CD1c-positive myeloid dendritic cell (primary cell): ENCODE measurements around the gene SPIRE1.
"Not testable (repeated sequence)": the region's sequence is repeated elsewhere in the genome, so short reads cannot be mapped to it uniquely, and the experiment has no call there.

ENCODE experiments used
- DNase-seq: peaks from one replicate; pipeline ENCODE4 v3.0.0-alpha.2; 2016; ENCODE audit errors: extremely low spot score

The SPIRE1 gene

DNA sequence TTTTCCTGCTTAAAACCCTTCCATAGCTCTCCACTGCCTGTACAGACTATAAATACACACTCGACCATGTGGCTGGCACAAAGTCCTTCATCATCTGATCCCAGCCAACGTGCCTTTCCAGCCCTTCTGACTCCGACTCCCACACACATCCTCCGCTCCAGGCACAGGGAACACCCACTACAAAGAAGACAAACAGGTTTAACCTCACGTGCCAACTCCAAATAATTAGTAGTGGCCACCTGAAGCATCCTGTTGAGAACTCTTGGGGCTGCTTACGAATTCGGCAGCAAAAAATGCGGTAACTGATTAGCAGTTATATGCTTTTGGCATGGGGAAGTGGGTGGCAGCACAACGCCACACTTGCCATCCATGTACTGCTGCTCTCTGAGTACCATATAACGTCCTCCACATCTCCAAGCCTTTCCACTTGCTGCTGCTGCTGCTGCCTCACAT is 12.1 kb downstream of the SPIRE1 start:
- no peak for DNase-seq

DNA sequence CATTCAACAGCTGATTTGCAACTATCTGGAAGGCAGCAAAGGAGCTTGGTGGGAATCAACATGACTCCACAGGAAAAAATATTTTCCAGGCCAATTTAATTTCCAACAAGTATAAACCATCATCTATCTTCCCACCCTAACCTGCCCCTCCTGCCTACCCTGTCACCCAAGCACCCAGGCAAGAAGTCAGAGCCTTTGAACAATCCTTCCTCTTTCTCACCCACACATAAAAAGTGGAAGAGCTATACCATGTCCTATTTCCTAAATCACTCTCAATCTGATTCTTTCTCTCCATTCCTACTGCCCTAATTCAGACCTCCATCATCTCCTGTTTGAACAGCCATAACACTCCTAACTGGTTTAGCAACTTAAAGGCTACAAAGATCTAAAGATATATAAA is 12.7 kb downstream of the SPIRE1 start:
- DNase-seq, result peak; percentile 50

DNA sequence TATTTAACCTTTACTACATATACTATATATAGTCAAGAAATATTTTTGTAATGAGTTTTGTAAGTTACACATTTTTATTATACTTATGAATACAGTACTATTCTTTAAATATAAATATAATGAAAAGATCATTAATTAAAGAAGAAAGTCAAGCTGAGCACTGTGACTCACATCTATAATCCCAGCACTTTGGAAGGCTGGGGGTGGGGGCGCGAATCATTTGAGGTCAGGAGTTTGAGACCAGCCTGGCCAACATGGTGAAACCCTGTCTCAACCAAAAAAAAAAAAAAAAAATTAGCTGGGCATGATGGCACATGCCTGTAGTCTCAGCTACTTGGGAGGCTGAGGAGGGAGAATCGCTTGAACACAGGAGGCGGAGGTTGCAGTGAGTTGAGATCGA is 14.2 kb downstream of the SPIRE1 start:
- DNase-seq, result not testable (repeated sequence)

DNA sequence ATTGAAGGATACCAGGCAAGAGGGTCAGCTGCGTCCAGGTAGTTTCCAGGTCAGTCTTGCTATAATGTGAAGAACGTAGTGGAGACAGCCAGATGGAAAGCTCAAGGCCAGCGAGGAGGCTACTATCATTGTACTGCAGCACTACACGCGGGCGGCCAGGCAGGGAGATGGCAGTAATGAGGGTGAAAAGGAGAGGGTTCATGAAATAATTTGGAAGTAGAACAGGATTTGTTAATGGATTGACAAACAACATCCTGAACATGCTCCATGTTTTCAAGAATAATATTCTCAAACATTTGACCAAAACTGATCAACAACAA is 17.1 kb downstream of the SPIRE1 start:
- DNase-seq, result no peak

DNA sequence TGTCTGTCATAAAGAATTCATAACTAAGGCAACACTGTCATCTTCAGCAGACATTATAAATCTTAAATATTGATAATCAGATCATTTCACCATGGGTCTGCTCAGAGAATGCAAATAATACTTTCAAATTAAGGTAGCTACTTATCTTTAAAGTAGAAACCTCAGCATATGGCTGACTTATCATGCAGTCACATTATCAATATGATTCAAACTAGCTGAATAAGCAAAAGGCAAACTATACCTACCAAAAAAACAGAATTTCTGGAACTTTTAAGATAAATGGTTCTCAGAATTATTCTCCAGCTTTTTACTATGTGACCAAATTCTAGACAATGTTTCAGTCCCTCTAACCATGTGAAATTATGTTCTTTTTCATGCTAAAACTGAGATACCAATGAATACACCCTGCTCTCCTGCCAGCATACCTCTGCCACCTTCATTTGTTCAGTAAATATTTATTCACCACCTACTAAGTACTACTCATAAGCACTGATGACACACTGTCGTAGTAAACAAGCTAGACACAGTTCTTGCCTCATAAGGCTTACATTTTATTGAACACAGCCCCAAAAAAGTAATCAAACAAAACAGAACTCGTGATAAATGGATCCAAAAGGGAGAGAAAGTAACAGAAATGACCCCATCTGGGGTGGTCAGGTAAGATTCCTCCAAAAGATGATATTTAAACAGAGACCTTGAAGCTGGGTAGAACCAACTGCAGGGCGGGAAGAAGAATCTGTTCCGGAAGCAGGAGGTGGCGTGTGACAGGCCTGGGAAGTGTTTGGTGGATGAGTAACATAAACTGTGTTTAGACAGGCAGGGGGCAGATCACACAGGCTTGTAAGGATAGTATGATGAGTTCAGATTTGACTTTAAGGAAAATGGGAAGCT is 17.7 kb downstream of the SPIRE1 start:
- DNase-seq, result no peak

DNA sequence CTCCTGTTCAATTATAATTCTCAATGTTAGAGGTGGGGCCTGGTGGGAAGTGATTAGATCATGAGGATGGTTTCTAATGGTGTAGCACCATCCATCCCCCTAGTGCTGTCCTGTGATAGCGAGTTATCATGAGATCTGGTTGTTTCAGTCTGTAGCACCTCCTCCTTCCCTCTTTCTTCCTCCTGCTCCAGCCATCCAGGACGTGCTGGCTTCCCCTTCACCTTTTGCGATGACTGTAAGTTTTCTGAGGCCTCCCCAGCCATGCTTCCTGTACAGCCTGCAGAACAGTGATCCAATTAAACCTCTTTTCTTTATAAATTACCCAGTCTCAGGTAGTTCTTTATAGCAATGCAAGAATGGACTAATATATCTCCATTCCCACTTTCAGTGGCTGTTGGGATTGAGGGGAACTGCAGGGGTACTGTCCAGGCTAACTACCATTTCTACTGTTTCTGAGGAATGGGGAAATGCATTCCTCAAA is 19.2 kb downstream of the SPIRE1 start:
- DNase-seq, result no peak

DNA sequence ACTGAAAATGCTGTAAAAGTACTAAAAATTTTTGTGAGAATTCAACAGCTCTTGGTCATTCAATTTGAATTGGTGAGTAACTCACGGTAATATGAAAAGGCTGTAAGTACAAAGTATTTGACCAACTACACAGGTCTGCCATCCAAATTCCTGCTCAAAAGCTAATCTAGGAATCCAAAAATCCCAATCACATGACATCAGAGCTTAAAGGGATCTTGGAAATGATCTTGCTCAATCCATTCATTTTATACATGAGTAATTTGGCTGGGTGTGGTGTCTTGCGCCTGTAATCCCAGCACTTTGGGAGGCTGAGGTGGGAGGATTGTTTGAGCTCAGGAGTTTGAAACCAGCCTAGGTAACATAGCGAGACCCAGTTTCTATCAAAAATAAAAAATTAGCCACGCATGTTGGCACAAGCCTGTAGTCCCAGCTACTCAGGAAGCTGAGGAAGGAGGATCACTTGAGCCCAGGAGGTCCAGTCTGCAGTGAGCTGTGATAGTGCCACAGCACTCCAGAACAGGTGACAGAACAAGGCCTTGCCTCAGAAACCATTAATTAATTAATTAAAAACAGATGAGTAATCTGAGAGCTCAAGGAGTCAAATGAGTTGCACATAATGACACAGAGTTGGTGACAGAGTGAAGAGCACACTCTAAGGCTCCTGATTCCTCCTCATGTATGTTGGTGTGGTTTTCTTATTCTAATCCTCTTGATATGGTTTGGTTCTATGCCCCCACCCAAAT is 19.8 kb downstream of the SPIRE1 start:
- no peak for DNase-seq

DNA sequence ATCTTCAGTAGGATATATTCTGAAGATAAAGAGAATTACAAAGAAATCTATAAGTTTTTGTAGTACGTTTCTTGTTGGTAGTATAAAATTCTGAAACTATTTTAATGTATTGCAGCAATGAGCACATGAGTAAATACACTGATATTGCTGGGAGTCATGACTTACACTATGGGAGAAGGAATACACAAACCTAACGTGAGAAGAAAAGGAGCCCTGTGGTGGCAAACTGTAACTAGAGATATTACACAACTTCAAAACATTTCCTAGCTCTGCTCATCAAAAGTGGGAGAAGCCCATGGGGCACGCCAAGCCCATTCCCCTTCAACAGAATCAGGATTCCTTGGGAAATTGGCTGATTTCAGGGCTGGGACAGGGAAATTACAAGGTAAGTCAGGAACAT is 20.5 kb downstream of the SPIRE1 start:
- DNase-seq, result no peak

DNA sequence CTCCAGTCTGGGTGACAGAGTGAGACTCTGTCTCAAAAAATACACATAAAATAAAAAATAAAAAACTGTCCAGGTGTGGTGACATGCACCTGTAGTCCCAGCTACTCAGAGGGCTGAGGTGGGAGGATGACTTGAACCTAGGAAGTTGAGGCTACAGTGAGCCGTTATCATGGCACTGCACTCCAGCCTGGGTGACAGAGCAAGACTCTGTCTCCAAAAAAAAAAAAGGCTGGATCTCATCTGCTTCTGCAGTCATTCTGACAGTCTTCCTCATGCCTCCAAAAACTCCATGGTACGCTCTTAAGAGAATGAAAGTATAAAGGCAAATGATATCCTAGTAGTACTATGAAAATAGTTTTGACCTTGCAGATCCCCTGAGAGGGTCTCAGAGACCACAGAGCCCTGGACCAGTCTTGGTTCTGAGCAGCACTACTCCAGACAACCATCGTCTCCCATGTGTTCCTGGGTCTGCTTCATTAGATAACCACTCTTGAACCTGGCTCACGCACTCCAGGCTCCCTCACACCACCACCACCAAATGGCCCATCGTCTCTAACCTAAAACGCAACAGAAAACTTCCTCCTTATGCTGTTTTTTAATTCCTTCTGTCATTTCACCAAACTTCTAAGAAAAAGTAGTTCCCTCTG is 26.0 kb downstream of the SPIRE1 start:
- DNase-seq, result no peak

DNA sequence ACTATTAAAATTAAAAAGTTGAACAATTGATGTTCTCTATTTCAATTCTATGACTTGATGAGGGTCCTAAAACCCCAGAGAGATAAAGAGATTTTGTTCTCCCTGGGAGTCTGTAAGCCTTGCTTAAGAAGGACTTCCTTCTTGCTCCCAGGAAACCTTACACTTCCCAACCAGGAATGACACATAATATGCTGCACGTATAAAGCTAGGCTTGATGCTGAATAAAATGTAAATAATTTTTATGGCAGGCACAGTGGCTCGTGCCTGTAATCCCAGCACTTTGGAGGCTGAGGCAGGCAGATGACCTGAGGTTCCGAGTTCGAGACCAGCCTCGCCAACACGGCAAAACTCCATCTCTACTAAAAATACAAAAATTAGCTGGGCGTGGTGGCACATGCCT is 27.8 kb downstream of the SPIRE1 start:
- DNase-seq, result no peak

DNA sequence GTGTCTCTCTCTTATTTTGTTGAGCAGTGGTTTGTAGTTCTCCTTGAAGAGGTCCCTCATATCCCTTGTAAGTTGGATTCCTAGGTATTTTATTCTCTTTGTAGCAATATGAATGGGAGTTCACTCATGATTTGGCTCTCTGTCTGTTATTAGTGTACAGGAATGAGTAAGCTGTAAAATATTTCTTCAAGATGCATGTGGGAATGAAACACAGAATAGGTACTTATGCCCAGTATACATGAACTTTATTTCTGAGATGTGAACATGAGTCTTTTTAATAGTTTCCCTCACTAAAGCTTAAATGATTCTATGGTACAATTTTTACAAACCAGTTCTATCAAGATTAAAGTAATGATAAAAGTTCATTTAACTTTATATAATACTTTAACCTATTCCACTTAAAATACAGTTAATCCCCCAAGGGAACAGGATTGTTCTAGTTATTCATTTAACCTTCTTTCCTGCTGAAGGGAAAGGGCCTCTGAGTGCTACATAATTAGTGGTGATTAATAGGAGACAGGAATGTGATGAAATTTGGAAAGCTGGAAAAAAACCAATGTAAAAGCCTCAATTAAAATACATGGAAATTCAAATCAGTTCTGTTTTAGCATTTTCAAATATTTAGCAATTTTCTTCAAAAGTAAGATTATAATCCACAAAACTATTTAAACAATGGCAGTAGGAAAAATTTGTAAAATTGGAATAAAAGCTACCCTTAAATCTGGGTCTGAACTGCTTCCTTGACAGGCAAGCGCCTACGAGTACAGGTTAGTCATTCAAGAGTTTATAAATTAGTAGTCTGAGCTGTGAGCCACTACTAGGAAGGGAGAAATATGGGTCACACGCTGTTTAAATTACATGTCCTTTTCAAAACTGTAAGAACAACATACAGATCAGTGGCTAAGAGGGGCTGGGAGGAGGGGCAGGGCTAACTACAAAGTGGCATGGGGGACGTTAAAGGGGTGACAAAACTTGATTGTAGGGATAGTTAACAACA is 28.9 kb downstream of the SPIRE1 start:
- DNase-seq, result no peak

DNA sequence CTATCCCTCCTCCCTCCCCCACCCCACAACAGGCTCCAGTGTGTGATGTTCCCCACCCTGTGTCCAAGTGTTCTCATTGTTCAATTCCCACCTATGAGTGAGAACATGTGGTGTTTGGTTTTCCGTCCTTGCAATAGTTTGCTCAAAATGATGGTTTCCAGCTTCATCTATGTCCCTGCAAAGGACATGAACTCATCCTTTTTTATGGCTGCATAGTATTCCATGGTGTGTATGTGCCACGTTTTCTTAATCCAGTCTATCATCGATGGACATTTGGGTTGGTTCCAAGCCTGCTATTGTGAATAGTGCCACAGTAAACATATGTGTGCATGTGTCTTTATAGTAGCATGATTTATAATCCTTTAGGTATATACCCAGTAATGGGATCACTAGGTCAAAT is 30.7 kb downstream of the SPIRE1 start:
- DNase-seq, result not testable (repeated sequence)

DNA sequence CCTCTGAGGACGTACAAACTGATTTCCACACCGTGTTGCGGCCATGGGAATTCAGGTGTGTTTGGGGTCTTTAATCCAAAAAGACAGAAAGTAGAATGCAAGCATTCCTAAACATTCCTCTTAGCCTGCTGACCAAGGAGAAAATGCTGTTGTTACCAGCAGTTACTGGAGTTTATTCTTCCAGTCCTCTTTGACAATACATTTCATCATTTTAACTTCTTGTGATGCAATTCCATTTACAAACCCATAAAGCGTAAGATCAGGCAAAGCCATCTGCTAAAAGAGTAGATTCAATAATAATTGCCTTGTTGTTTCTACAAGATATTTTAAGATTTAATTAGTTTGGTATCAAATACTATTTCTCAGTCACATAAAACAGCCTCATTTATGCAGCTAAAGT is 32.7 kb downstream of the SPIRE1 start:
- no peak for DNase-seq

DNA sequence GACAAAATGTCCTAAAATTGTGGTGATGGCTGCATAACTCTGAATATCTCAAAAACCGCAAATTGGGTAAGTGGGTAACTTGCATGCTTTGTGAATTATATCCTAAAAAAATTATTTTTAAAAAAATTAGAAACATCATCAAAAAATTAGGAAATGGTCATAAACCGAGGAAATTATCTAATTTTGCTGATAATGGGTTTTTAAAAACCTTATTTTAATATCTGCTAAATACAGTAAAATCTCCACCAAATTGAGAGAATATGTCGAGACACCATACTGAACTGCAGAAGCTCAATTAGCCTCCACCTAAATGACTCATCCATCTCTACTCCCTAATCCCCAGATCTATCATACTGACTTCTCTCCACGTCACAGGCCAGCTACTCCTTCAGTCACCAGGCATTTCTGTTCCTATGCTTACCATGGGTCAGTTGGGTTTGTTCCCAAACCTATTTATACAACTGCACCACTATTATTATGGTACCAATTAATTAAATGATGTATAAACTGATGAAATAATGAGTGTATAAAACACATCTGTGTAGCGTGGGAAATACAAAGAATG is 36.1 kb downstream of the SPIRE1 start:
- DNase-seq, result no peak

DNA sequence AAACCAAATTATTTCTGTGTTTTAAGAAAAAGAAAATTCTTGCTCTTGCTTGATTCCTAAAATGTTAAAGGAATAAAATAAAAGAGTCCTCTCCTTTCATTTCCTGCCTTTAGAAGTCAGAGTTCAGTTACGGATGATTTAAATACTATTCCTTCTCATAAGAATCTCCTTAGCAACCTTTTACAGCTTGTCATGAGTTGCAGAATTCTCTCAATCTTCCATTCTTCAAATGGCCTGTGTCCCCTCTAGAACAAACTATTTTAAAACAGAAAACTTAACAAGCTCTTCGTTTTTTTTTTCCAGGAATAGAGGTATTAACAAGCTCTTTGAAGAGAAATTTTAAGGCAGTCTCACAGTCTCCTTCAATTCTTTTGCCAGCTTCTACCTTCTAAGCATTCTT is 42.2 kb downstream of the SPIRE1 start:
- DNase-seq, result no peak

DNA sequence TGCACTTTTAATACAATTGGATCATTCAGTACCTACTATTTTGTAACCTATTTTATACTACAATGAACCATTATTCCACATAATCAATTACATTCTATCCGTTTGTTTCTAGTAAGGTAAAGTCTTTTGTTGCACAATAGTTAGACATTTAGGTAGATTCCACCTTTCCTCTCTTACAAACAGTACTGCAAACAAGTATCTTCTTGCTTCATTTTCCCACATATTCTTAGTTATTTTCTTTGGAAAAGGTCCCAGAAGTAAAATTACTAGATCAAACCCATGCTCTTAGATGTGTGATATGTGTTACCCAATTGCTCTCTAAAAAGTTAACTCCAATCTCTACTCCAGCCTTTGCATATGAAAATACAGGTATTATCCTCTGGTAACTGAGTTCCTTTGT is 49.6 kb downstream of the SPIRE1 start:
- no peak for DNase-seq

DNA sequence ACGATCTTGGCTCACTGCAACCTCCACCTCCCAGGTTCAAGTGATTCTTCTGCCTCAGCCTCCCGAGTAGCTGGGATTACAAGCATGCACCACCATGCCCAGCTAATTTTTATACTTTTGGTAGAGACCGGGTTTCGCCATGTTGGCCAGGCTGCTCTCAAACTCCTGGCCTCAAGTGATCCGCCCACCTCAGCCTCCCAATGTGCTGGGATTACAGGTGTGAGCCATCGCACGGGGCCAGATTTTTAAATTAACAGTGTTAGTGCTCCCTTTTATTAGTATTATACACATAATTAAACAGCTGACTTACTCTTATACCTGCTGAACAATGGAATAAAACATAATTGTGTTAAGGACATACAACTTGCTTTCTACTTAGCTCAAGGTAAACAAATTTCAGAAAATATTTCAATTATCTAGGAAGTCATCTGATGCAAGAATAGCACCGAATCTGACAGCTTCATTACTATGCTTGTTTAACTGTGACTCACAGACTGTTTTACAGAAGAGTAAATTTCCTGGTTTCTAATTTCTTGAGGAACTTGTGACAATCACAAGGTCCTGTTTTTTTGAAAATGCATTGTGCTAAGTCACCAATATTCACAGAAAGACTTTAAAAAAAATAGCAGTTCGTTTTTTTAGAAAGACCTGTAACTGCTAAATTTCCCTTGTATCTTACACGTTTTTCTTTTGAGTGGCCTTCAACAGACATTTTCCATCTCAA is 51.2 kb downstream of the SPIRE1 start:
- DNase-seq, result peak; percentile 90

DNA sequence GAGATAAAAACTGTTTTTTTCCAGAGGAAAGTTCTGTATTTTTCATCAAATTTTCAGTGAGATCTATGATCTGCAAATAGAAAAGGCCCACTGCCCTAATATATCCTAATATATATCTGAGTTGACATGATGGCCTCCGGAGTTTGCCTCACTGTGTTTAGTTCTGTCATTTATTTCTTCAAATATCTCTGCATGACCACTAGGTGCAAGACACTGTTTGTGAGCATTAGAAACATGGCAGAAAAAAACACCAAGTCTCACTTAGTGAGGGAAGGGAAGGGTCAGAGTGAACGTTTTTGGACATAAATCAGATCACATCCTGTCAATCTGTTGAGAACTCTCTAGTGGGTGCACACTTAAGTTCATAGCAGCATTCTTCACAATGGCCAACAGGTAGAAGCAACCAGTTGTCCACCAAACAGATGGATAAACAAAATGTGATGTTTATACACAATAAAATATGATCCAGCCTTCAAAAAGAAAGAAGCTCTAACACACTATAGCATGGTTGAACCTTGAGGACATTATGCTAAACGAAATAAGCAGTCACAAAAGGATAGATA is 53.4 kb downstream of the SPIRE1 start:
- DNase-seq, result no peak

DNA sequence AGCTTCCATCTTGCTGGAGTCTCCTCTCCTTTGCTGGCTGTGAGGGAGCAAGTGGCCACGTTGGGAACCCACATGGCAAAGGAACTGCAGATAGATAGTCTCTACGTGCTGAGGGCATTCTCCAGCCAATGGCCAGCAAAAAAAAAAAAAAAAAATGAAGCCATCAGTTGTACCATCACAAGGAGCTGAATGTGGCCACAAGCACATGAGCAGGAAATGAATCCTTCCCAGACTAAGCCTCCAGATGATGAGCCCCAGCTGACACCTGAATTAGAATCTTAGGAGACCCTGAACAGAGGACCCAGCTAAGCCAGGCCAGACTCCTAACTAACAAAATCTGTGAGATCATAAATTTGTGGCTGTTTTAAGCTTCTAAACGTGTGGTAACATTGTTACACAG is 57.9 kb downstream of the SPIRE1 start:
- no peak for DNase-seq

DNA sequence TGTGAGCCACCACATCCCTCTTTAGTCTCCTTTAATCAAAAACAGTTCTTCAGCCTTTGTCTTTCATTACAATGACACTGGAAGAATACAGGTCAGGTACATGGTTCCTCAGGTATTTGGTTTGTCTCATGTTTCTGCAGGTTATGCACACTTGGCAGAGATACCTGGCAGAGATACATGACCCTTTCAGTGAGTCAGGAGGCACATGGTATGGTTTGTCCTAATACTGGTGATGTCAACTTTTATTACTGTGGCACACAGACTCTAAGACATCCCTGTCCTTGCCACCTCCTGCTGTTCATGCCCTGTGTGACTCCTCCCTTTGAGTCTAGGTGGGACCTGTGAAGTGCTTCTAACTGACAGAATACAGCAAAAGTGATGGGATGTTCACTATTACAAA is 58.4 kb downstream of the SPIRE1 start:
- DNase-seq, result no peak
